Daoy (cell line): ENCODE results near the gene DTNB. TPM values are rescaled to one million over a fixed set of nuclear protein-coding genes. Genes with fewer than 3 reads are reported as not detected.
A peak's percentile ranks its signal among the peaks of the same experiment; 100 is the strongest.

Experiments used
- DNase-seq: peaks from one replicate; pipeline ENCODE4 v3.0.0-alpha.2; 2015; ENCODE audit warnings: low read depth
- total RNA-seq: library from RNA; depleted of rRNA; stranded (reverse); fragments of >200 nt; shearing (Covaris generic); gene quantifications from 2 replicates; pipeline ENCODE4 v1.2.3, GENCODE V29; 2014

DTNB gene
- total RNA-seq, 1 experiment from 2014 or later, result 5.0 TPM

GRCh38 chr2:25388491-25388890 lies 284.9 kb downstream of the DTNB start:
- no peak for DNase-seq

- DNase-seq, result no peak
These were observed 285.4 kb downstream of the DTNB start for GRCh38 chr2:25387876-25388449.

GRCh38 chr2:25386971-25387875 lies 286.2 kb downstream of the DTNB start:
- no peak for DNase-seq

DNA sequence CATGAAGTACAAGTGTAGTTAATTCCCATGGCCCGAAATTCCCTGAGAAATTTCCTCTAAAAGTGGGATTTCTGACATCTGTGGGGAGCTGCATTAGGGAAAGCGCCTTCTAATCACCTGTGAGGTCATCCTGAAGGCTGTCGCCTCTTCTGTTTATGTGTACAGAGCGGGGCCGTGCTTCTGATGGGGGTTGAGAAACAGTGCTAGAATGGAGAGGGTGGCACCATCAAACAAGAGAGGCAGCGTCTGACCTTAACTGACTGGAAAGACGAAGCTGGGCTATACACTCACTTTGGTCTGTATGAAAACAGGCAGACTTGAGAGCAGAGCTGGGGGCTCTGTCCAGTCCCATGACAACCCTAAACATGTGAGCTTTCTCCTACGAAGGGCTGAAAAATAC lies 287.5 kb downstream of the DTNB start:
- no peak for DNase-seq

- no peak for DNase-seq
These were observed 289.6 kb downstream of the DTNB start for GRCh38 chr2:25383806-25384205.

GRCh38 chr2:25381502-25381901 lies 291.9 kb downstream of the DTNB start:
- DNase-seq, result no peak

- no peak for DNase-seq
These were observed 292.6 kb downstream of the DTNB start for GRCh38 chr2:25380586-25381375.

- no peak for DNase-seq
These were observed 293.4 kb downstream of the DTNB start for GRCh38 chr2:25380023-25380422.

DNA sequence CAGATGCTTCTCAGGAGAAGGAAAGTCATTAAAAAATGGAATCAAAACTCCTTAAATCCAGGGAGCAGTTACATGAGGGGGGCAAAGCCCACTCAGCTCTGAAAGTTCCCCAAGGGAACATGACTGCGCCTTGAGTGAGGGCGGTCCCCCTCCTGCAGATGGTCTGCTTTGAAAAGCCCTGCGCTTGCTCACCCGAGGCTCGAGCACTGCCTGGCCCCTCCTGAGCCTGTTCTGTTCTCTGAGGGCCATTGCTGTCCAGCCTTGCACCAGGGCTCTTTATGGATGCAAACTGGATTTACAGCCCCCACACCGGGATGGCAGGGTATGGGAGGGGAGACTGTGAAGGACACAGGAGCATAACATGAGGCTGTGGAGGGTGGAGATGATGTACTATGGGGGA lies 293.8 kb downstream of the DTNB start:
- no peak for DNase-seq

GRCh38 chr2:25378731-25379490 lies 294.5 kb downstream of the DTNB start:
- peak; percentile 81 for DNase-seq

GRCh38 chr2:25377822-25378421 lies 295.5 kb downstream of the DTNB start:
- DNase-seq, result no peak

GRCh38 chr2:25376750-25377621 lies 296.4 kb downstream of the DTNB start:
- peak; percentile 94 for DNase-seq

GRCh38 chr2:25375989-25376545 lies 297.3 kb downstream of the DTNB start:
- DNase-seq, result no peak

DNA sequence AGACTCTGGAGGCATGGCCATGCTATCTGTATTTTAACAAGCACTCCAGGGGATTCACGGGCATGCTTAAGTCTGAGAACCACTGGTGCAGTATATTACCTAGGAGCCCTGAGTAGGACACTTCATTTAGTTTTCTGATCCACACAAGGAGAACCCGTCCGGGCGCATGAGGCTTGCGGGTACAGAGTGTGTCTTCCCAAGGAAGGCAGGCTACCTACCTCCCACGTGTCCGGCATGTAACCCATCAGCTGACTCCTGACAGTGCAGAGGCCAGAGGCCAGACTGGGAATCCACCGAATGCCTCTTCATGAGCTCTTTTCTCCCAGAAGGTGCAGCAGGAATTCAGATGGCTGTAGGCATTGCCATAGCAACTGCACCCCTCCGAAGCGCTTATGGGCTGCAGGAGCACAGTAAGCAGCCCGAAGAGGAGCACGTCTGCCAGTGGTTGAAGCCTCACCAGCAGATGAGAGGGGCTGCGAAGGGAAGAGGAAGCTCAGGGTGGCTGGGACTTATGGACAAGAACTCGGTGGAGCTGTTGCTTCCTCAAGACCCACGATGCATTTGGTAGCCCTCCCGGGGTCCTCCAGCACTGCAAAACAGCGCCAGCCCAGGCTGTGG lies 297.9 kb downstream of the DTNB start:
- no peak for DNase-seq

DNA sequence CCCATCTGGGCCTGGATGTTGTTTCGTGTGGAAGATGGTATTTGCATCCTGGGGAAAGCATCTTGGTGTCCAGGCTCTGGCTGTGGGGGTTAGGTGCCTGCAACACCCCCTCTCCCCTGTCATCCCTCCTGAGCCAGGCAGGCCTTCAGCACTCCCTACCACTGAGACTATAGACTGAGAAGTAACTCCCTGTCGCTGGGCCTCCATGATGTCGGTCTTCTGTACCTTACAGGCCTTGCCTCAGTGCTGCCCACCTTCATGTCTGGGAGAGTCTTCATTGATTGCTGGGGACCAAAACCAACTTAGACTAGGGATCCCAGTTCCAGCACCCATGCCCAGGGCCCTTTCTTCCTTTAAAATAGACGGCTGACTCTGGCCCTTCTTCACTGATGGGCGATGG lies 298.6 kb downstream of the DTNB start:
- no peak for DNase-seq

GRCh38 chr2:25374411-25374810 lies 299.0 kb downstream of the DTNB start:
- DNase-seq, result no peak

- no peak for DNase-seq
These were observed 300.0 kb downstream of the DTNB start for GRCh38 chr2:25373269-25373981.

DNA sequence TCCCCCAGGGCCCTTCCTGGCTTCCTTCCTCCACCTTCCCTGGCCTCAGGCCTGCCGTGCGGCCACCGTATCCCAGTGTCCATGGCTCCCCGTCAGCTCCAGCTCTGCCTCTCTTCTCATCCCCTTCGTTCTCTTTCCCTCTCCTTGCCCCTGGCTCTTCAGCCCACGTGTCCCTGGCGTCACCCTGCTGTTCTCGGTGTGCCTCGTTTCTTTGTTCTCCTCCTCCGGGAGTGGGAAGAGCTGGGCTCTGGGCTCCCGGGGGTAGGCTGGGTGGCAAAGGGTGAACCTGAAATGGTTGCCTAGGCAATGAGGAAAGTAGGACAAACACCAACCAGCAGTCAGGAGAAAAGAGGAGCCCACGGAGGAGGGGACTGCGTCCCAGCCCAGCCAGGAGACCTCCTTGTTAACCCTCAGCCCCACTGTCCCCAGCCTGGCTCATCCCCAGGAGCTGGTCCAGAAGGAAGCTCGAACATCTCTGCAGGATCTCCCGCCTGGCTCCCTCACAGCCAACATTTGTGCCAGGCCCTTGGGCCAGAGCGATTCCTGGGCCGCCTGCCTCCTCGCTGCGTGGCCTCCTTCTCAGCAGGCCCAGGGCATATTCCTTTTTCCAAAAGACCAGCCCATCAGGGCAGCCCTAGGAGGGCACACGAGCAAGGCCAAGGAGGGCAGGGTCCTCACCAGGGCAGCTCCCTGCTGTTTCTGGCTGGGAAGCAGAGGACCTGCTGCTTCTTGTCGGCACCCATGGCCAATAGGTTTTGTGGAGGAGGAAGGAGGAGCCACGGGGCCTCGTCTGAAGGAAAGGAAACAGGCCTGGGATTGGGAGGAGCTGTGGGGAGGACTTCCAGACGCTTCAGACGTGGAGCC lies 300.7 kb downstream of the DTNB start:
- no peak for DNase-seq
